Activated naive CD8-positive, alpha-beta T cell treated with anti-CD3 and anti-CD28 coated beads for 36 hours (primary cell): ENCODE measurements around the gene HEBP1. TPM values are rescaled to one million over a fixed set of nuclear protein-coding genes. Genes with fewer than 3 reads are reported as not detected.

Experiments
- DNase-seq: peaks from one replicate; pipeline ENCODE4 v3.0.0; 2021
- H3K27ac Mint-ChIP-seq: one replicate; pipeline ENCODE4 v1.8.0; 2022; ENCODE audit warnings: mild to moderate bottlenecking, moderate library complexity, mixed read lengths
- H3K27me3 Mint-ChIP-seq: one replicate; pipeline ENCODE4 v1.8.0; 2022; ENCODE audit warnings: mild to moderate bottlenecking, mixed read lengths
- H3K36me3 Mint-ChIP-seq: one replicate; pipeline ENCODE4 v1.8.0; 2021; ENCODE audit warnings: mild to moderate bottlenecking, mixed read lengths
- H3K4me1 Mint-ChIP-seq: one replicate; pipeline ENCODE4 v1.8.0; 2021; ENCODE audit warnings: mixed read lengths
- H3K4me3 Mint-ChIP-seq: one replicate; pipeline ENCODE4 v1.8.0; 2022; ENCODE audit warnings: mild to moderate bottlenecking, moderate library complexity, mixed read lengths
- H3K9me3 Mint-ChIP-seq: one replicate; pipeline ENCODE4 v1.8.0; 2022; ENCODE audit warnings: mixed read lengths
- total RNA-seq, 2 experiments: library from RNA; stranded (reverse); gene quantifications; one replicate each; pipeline ENCODE4 v1.2.3, GENCODE V29; 2021

Gene HEBP1
- total RNA-seq, 2 experiments from 2014 or later = 21.0 to 21.2 TPM

DNA sequence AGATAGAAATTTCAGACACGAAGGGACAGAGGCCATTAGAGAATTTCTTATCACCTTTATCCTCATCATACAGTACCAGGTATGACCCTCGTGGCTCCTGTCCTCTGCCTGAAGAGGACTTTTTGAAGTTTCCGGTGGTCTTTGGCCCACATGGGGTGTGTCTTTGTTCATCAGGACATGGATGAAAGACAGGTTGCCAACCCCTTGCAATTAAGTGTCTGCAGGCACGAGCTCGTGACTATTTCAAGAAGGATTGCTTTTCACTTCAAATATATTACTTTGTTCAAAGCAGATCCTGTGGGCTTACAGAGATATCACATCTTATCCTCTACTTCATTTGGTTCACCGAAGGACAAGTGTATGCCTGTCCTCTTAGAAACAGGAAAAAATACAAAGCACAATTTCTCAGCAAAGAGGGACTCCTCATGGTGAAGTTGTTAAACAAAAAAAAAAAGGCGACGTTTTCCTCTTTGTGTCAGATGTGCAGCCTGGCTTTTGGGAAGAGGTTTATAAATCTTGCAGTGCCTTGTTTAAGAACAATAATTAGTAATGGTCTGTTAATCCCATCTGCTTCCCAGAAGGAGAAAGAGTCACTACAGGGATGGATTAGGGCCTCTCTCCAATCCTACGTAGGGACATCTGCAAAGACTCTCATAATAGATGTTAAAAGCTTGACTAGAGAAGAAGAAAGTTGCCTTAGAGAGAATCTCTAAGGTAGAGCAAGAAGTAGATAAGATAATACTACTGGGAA lies 30.7 kb upstream of the HEBP1 start:
- Mint-ChIP-seq H3K27ac (no peak overlapping the region), H3K9me3 (no peaks in the 10 kb centered on the region), H3K36me3 (no peaks in the 10 kb centered on the region), H3K4me1 (no peaks in the 10 kb centered on the region), H3K27me3 (peaks cover 8% of the 10 kb centered on the region), H3K4me3 (no peak overlapping the region)
- no peak for DNase-seq

DNA sequence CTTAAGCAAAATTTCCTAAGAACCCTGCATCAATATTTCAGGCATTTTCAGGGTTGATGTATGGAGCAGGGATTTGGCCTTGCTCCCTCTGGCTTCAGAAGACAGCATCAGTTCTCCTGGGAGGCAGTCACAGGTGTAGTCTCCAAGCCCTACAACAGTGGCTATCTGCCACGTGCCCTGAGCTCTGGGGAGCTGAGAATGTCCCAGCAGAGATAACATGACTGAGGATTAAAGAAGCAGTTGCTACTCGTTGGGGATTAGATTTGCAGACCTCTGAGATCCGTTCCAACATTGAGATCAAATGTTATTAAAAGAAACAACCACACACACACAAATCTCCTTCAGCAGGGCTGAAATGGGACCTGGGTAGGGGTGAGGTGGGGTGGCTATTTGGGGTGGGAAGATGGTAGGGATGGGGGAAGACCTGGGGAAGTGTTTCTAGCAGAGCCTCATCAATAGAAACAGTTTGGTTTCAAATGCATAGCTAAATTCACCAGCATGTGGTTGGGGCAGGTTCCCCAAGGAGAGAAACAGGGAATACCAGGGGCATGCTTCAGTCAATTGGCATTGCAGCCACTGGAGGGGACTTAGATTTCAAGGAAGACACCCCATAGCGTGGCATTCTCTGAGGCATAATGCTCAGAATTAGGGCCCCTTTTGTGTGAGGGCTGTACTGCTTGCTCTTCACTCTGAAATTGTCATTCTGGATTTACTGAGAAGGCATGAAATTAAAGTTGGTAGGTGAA lies 28.9 kb upstream of the HEBP1 start:
- Mint-ChIP-seq H3K4me1 (no peaks in the 10 kb centered on the region), H3K36me3 (no peaks in the 10 kb centered on the region), H3K27me3 (peaks cover 11% of the 10 kb centered on the region), H3K9me3 (no peaks in the 10 kb centered on the region), H3K4me3 (no peak overlapping the region), H3K27ac (no peak overlapping the region)
- DNase-seq = no peak

DNA sequence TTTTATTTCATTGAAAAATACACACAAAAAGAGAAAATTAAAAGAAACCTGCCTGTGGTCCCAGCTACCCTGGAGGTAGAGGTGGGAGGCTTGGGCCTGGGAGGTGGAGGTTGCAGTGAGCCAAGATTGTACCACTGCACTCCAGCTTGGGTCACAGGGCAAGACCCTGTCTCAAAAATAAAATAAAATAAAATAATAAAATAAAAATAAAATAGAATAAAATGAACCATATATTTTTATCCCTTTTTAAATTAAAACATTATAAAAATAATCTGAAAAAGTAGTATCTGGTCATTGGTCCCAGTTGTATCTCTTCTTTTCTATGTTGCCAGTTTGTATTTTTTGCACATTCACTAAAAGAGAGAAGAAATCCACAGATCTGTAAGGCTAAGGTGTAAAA lies 27.4 kb upstream of the HEBP1 start:
- Mint-ChIP-seq H3K4me1 (no peaks in the 10 kb centered on the region), H3K4me3 (no peak overlapping the region), H3K27ac (no peak overlapping the region), H3K9me3 (no peaks in the 10 kb centered on the region), H3K36me3 (no peaks in the 10 kb centered on the region), H3K27me3 (peaks cover 11% of the 10 kb centered on the region)
- DNase-seq = no peak

DNA sequence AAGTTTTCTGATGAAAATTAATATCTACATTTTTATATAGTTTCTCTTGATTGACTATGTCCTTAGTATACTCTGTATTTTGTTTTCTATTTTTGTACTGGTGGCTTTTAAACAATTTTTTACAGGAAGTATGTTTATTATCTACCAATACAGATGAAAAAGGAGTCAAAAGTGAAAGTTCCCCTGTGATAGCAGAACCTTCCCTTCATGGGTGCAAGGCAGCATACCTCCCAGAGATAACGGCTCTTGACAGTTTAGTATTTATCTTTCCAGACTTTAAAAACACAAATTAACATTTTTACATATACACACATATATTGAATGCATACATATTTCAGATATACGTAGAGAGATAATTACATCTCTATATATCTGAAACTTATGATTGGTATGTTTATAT lies 27.0 kb upstream of the HEBP1 start:
- Mint-ChIP-seq H3K27ac (no peak overlapping the region), H3K4me3 (no peak overlapping the region), H3K4me1 (no peaks in the 10 kb centered on the region), H3K27me3 (peaks cover 11% of the 10 kb centered on the region), H3K9me3 (no peaks in the 10 kb centered on the region), H3K36me3 (no peaks in the 10 kb centered on the region)
- DNase-seq = no peak

DNA sequence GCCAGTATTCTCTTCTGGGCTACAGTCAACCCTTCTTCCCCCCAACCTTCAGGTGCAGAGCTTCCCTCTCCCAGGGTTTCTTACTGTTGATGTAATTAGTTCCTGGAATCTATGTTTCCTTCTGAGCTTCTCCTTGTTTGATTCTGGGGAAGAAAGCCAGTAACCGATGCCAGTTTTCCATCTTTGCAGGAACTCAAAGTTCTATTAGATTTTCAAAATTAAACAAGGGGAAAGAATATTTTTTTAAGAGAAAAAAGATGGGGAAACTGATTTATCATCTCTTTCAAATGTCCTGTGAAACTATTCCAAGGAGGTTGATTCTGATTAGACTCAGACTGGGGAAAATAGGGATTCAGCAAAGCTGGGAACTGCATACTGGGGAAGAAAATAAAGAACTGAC lies 26.2 kb upstream of the HEBP1 start:
- Mint-ChIP-seq H3K27ac (no peak overlapping the region), H3K4me3 (no peak overlapping the region), H3K36me3 (no peaks in the 10 kb centered on the region), H3K9me3 (no peaks in the 10 kb centered on the region), H3K4me1 (no peaks in the 10 kb centered on the region), H3K27me3 (peaks cover 11% of the 10 kb centered on the region)
- DNase-seq = no peak

DNA sequence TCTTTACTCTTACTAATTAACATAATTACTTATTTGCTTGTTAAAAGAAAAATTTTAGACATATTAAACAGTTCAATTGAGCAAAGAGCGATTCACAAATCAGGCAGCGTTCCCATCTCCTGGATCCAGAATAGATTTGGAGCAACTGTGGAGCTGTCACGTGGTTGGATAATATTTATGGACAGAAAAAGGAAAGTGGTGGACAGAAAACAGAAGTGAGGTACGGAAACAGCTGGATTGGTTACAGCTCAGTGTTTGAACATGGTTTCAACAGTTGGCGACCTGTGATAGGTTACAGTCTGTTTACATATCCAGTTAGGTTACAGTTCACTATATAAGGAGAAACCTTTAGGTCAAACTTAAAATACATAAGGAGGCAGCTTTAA lies 24.5 kb upstream of the HEBP1 start:
- Mint-ChIP-seq H3K27me3 (peaks cover 11% of the 10 kb centered on the region), H3K4me3 (no peak overlapping the region), H3K4me1 (no peaks in the 10 kb centered on the region), H3K9me3 (no peaks in the 10 kb centered on the region), H3K27ac (no peak overlapping the region), H3K36me3 (no peaks in the 10 kb centered on the region)
- no peak for DNase-seq

DNA sequence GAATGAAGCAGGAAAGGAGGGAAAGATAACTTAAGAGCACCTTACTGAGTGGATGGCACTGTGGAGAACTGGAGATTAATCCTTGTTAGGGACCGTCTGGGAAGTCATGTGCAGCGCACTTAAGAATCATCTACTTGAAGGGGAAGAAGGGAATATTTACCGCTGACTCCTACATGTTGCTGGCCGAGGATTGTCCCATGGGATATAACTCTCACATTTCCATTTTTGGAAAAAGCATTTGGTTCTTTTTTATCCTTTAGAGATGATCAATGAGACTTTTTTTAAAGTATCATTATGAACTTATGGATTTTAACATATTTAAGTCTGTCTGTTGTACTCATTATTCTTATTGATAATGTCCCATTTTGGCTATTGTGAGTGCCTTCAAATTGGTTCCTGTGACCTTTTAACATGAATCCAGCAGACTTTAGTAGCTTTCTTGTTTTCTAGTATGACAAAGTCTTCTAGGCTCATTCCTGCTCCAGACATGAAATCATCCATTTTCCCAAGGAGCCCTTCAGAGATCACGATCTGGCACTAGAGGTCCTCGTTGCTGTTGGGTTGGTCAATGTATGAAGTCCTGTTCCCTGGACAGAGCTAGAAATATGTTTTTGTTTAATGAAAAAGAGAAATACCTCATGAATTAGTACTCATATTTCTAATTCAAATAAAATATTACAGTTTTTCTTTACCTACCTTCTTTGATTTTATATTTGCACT lies 23.9 kb upstream of the HEBP1 start:
- Mint-ChIP-seq H3K4me3 (no peak overlapping the region), H3K27me3 (peaks cover 11% of the 10 kb centered on the region), H3K4me1 (no peaks in the 10 kb centered on the region), H3K36me3 (no peaks in the 10 kb centered on the region), H3K27ac (no peak overlapping the region), H3K9me3 (no peaks in the 10 kb centered on the region)
- DNase-seq = no peak

DNA sequence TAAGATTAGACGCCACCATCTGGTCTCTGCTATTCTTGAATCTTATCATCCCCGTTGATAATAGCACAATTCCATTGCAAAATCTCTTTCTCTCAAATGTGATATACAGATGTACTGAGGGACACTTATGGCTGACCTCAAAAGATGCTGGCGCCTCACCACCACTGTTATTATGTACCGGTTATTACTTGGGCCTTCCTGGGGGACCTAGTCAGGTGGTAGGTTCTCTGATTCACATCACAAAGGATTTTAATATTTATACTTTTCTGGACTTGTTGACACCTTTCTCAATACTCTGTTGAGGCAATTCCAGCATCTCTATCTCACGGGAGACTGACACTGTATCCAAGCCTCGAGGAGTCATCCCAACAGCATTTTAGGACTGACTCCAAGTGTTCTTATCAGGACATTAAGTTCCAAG lies 22.8 kb upstream of the HEBP1 start:
- no peaks in the 10 kb centered on the region for H3K36me3 Mint-ChIP-seq
- H3K27ac Mint-ChIP-seq = no peak overlapping the region
- peaks cover 11% of the 10 kb centered on the region for H3K27me3 Mint-ChIP-seq
- no peak for DNase-seq
- H3K4me3 Mint-ChIP-seq = no peak overlapping the region
- H3K9me3 Mint-ChIP-seq = no peaks in the 10 kb centered on the region
- H3K4me1 Mint-ChIP-seq = no peaks in the 10 kb centered on the region

DNA sequence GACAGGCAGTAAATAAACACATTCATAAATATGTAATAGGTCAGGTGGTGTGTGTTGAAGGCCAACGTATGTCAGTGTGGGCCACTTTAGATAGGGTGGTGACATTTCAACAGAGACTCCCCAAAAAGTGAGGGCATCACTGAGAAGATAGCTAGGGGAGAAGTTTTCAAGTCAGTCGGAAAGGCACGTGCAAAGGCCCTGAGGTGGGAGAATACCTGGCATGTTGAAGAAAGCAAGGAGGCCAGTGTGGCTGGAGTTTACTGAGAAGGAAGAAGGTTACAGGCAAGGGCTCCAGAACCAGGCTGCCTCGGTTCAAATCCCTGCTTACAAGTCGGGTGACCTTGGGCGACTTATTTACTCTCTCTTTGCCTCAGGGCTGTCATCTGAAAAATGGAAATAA lies 11.0 kb upstream of the HEBP1 start:
- no peaks in the 10 kb centered on the region for H3K36me3 Mint-ChIP-seq
- no peak overlapping the region for H3K4me3 Mint-ChIP-seq
- DNase-seq = no peak
- no peaks in the 10 kb centered on the region for H3K4me1 Mint-ChIP-seq
- peaks cover 3% of the 10 kb centered on the region for H3K27me3 Mint-ChIP-seq
- H3K27ac Mint-ChIP-seq = no peak overlapping the region
- no peaks in the 10 kb centered on the region for H3K9me3 Mint-ChIP-seq

DNA sequence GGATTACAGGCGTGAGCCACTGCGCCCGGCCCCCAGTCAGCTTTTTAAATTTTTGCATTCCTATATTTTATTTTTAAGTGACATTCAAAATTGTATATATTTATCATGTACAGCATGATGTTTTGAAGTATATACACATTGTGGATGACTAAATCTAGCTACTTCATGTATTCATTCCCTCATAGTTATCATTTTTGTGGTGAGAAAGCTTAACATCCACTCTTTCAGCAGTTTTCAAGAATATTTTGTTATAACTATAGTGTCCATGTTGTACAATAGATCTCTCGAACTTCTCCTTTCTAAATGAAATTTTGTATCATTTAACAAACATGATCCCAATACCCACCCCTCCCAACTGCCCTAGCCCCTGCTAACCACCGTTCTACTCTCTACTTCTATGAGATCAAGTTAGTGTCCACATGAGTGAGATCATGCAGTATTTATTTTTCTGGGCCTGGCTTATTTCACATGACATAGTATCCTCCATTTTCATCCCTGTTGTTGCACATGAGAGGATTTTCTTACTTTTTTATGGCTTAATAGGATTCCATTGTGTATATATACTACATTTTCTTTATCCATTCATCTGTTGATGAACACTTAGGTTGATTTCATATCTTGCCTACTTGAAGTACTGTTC lies 8.8 kb upstream of the HEBP1 start:
- peaks cover 2% of the 10 kb centered on the region for H3K27me3 Mint-ChIP-seq
- DNase-seq = no peak
- no peak overlapping the region for H3K27ac Mint-ChIP-seq
- no peaks in the 10 kb centered on the region for H3K4me1 Mint-ChIP-seq
- H3K9me3 Mint-ChIP-seq = no peaks in the 10 kb centered on the region
- no peaks in the 10 kb centered on the region for H3K36me3 Mint-ChIP-seq
- no peak overlapping the region for H3K4me3 Mint-ChIP-seq

DNA sequence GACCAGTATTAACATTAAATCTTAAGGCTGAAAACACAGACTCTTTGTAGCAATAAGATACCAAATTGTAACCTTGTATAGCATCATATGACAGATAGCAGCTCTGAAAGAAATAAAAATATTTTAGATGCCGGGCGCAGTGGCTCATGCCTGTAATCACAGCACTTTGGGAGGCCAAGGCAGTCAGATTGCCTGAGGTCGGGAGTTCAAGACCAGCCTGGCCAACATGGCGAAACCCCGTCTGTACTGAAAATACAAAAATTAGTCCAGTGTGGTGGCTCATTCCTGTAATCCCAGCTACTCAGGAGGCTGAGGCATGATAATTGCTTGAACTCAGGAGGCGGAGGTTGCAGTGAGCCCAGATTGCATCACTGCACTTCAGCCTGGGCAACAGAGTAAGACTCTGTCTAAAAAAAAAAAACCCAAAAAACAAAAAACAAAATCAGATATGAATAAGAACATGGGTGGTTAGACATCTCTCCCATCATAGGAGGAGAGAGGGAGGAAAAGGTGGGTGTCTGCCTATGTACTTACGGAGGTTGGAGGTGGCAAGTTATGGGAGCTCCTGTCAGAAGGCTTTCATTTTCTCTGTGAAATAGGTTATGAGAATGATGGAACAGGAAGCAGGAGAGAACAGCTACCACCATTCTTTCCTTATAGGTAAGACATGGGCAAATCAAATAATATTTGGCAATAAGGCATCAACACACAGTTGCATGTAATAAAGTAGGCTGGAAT lies 7.6 kb upstream of the HEBP1 start:
- no peaks in the 10 kb centered on the region for H3K36me3 Mint-ChIP-seq
- no peak overlapping the region for H3K27ac Mint-ChIP-seq
- no peak overlapping the region for H3K4me3 Mint-ChIP-seq
- H3K27me3 Mint-ChIP-seq = peaks cover 8% of the 10 kb centered on the region
- no peak for DNase-seq
- H3K4me1 Mint-ChIP-seq = no peaks in the 10 kb centered on the region
- no peaks in the 10 kb centered on the region for H3K9me3 Mint-ChIP-seq

DNA sequence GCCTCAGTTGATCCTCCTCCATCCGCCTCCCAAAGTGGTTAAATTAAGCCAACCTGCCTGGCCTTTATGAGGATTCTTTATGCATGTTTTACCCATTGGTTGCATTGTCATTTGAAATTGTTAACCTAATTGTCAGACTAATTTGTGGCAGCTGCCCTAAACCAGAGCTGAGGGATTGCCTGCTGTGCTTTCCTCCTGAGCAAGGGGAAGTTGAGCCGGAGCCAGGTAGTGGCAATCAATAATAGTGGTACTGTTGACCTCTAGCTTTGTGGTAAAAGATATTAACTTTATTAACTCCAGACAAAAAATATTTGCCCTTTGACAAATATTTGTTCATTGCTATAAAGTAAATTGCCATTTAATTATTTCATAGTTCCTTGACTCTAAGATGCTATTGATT lies 5.6 kb upstream of the HEBP1 start:
- no peak overlapping the region for H3K27ac Mint-ChIP-seq
- DNase-seq = no peak
- H3K4me3 Mint-ChIP-seq = no peak overlapping the region
- no peaks in the 10 kb centered on the region for H3K36me3 Mint-ChIP-seq
- H3K9me3 Mint-ChIP-seq = no peaks in the 10 kb centered on the region
- H3K4me1 Mint-ChIP-seq = peaks cover 9% of the 10 kb centered on the region
- peaks cover 17% of the 10 kb centered on the region for H3K27me3 Mint-ChIP-seq

DNA sequence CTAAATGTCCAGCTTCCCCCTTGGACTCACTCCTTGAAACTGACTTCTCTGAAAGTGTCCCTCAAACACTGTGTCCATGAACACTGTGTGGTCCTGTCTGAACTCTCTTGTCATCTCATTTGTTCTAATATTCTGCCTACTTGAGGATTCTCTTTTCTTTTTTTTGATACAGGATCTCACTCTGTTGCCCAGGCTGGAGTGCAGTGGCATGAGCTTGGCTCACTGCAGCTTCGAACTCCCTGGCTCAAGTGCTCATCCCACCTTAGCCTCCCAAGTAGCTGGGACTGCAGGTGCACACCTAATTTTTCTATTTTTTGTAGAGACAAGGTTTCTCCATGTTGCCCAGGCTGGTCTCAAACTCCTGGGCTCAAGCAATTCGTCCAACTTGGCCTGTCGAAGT lies 4.9 kb upstream of the HEBP1 start:
- no peak overlapping the region for H3K4me3 Mint-ChIP-seq
- H3K27me3 Mint-ChIP-seq = peaks cover 17% of the 10 kb centered on the region
- peaks cover 11% of the 10 kb centered on the region for H3K4me1 Mint-ChIP-seq
- H3K27ac Mint-ChIP-seq = no peak overlapping the region
- H3K36me3 Mint-ChIP-seq = no peaks in the 10 kb centered on the region
- H3K9me3 Mint-ChIP-seq = no peaks in the 10 kb centered on the region
- no peak for DNase-seq

DNA sequence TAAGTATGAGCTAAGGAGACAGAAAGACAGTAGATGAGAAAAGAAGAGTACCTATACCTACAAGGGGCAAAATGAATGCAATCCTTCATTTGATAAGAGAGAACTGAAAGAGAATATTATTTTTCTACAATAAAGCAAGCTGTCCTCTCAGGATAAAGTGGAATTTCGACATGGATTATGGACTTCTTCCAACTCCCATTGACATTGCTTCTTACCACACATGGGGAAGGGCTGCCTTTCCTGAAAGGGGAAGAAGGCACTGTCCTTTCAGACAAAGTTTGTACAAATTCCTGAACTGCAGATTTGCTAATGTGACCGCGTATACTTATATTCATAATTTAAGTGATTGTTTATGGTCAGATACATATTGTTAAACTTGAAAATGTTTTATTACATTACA lies 4.3 kb upstream of the HEBP1 start:
- DNase-seq = no peak
- H3K36me3 Mint-ChIP-seq = no peaks in the 10 kb centered on the region
- H3K4me1 Mint-ChIP-seq = peaks cover 14% of the 10 kb centered on the region
- no peak overlapping the region for H3K27ac Mint-ChIP-seq
- H3K4me3 Mint-ChIP-seq = no peak overlapping the region
- H3K9me3 Mint-ChIP-seq = no peaks in the 10 kb centered on the region
- peaks cover 17% of the 10 kb centered on the region for H3K27me3 Mint-ChIP-seq
